Smooth muscle cell (in vitro differentiated cells): ENCODE data around the gene CD59. TPM values are rescaled to one million over a fixed set of nuclear protein-coding genes. Genes with fewer than 3 reads are reported as not detected.

Experiments
- DNase-seq: peaks from one replicate; lab custom pipeline; 2025; ENCODE audit not compliant: unreplicated experiment; lab: John Stamatoyannopoulos, UW
- H2AFZ ChIP-seq: fragments of 200-600 bp; sonication (generic); 2 replicates; pipeline ENCODE4 v1.6.0; 2016; ENCODE audit warnings: antibody characterized with exemption, low read depth, mild to moderate bottlenecking
- H3F3A ChIP-seq: fragments of 200-600 bp; sonication (generic); 2 replicates; pipeline ENCODE4 v1.6.0; 2017; ENCODE audit warnings: antibody characterized with exemption, low read depth
- H3K27ac ChIP-seq: fragments of 200-600 bp; sonication (generic); 2 replicates; pipeline ENCODE4 v1.5.1; 2016; ENCODE audit warnings: low read depth, mild to moderate bottlenecking
- H3K27me3 ChIP-seq: fragments of 200-600 bp; sonication (generic); 2 replicates; pipeline ENCODE4 v1.6.1; 2016; ENCODE audit warnings: low read depth, mild to moderate bottlenecking
- H3K36me3 ChIP-seq: fragments of 200-600 bp; sonication (generic); 2 replicates; pipeline ENCODE4 v1.5.1; 2016; ENCODE audit warnings: low read depth
- H3K4me1 ChIP-seq: fragments of 200-600 bp; sonication (generic); 2 replicates; pipeline ENCODE4 v1.5.1; 2016; ENCODE audit warnings: low read depth
- H3K4me2 ChIP-seq: fragments of 200-600 bp; sonication (generic); 2 replicates; pipeline ENCODE4 v1.6.0; 2016; ENCODE audit warnings: mild to moderate bottlenecking
- H3K4me3 ChIP-seq: fragments of 200-600 bp; sonication (generic); 2 replicates; pipeline ENCODE4 v1.5.1; 2016; ENCODE audit warnings: mild to moderate bottlenecking
- H3K79me2 ChIP-seq: fragments of 200-600 bp; sonication (generic); 2 replicates; pipeline ENCODE4 v1.6.0; 2016; ENCODE audit warnings: low read depth, mild to moderate bottlenecking
- H3K9ac ChIP-seq: fragments of 200-600 bp; sonication (generic); 2 replicates; pipeline ENCODE4 v1.6.0; 2016; ENCODE audit warnings: low read depth
- H3K9me3 ChIP-seq: fragments of 200-600 bp; sonication (generic); replicated peaks from 2 replicates; pipeline ENCODE4 v1.5.1; 2016; ENCODE audit warnings: low read depth
- H4K20me1 ChIP-seq: fragments of 200-600 bp; sonication (generic); 2 replicates; pipeline ENCODE4 v1.6.0; 2016; ENCODE audit warnings: low read depth
- CTCF ChIP-seq: fragments of 200-600 bp; sonication (generic); IDR thresholded peaks from 2 replicates; pipeline ENCODE4 v1.5.1; 2017; ENCODE audit warnings: borderline replicate concordance, mild to moderate bottlenecking, antibody characterized with exemption; ENCODE audit not compliant: insufficient read depth, poor library complexity, severe bottlenecking
- WGBS: methylation state at CpG from one replicate; pipeline ENCODE4 v1.1.7; 2016; ENCODE audit warnings: low lambda C conversion rate; 5-methylcytosine and 5-hydroxymethylcytosine counted together
- polyA plus RNA-seq: library from polyadenylated mRNA; unstranded; fragments of >200 nt; fragmentation: Nextera tagmentation; extraction: Ambion mirVana; gene quantifications from 2 replicates; pipeline ENCODE4 v1.2.1, GENCODE V29; 2016
- total RNA-seq: library from RNA; depleted of rRNA; stranded (reverse); fragments of >200 nt; gene quantifications from 2 replicates; pipeline ENCODE4 v1.2.3, GENCODE V29; 2014

The CD59 gene
- total and polyA plus RNA-seq, 2 experiments from 2014 or later = 291 to 563 TPM

GRCh38 chr11:33667819-33668467, 68.3 kb downstream of the CD59 start:
- no peak overlapping the region for H3K4me3 ChIP-seq
- H3F3A ChIP-seq = no peaks in the 10 kb centered on the region
- H3K4me2 ChIP-seq = no peak overlapping the region
- no peaks in the 10 kb centered on the region for H3K36me3 ChIP-seq
- no peaks in the 10 kb centered on the region for H3K27me3 ChIP-seq
- 94% methylated on average over 18 of the region's 18 CpGs for WGBS
- H4K20me1 ChIP-seq = no peaks in the 10 kb centered on the region
- no peak overlapping the region for H3K9ac ChIP-seq
- H3K27ac ChIP-seq = no peak overlapping the region
- no peak overlapping the region for H2AFZ ChIP-seq
- no peaks in the 10 kb centered on the region for H3K4me1 ChIP-seq
- H3K9me3 ChIP-seq = no peaks in the 10 kb centered on the region
- H3K79me2 ChIP-seq = no peaks in the 10 kb centered on the region
- no peak for TF ChIP-seq CTCF
- no peak for DNase-seq

- no peaks in the 10 kb centered on the region for H3F3A ChIP-seq
- no peak overlapping the region for H3K4me3 ChIP-seq
- no peaks in the 10 kb centered on the region for H3K4me1 ChIP-seq
- H3K36me3 ChIP-seq = no peaks in the 10 kb centered on the region
- no peak overlapping the region for H3K4me2 ChIP-seq
- H3K9me3 ChIP-seq = no peaks in the 10 kb centered on the region
- no peak for TF ChIP-seq CTCF
- H3K27ac ChIP-seq = no peak overlapping the region
- WGBS = 93% methylated on average over 6 of the region's 6 CpGs
- no peaks in the 10 kb centered on the region for H4K20me1 ChIP-seq
- H3K9ac ChIP-seq = no peak overlapping the region
- no peaks in the 10 kb centered on the region for H3K79me2 ChIP-seq
- H3K27me3 ChIP-seq = no peaks in the 10 kb centered on the region
- DNase-seq = no peak
- H2AFZ ChIP-seq = no peak overlapping the region
Measured at GRCh38 chr11:33665350-33666106, 70.7 kb downstream of the CD59 start.

- H3K36me3 ChIP-seq = no peaks in the 10 kb centered on the region
- no peak overlapping the region for H3K4me2 ChIP-seq
- no peaks in the 10 kb centered on the region for H3K9me3 ChIP-seq
- no peak overlapping the region for H2AFZ ChIP-seq
- H3K9ac ChIP-seq = no peak overlapping the region
- H4K20me1 ChIP-seq = no peaks in the 10 kb centered on the region
- H3K79me2 ChIP-seq = no peaks in the 10 kb centered on the region
- WGBS = 77% methylated on average over 4 of the region's 4 CpGs
- no peaks in the 10 kb centered on the region for H3K27me3 ChIP-seq
- DNase-seq = no peak
- H3K4me1 ChIP-seq = no peaks in the 10 kb centered on the region
- no peak overlapping the region for H3K27ac ChIP-seq
- no peak overlapping the region for H3K4me3 ChIP-seq
- no peak for TF ChIP-seq CTCF
- H3F3A ChIP-seq = no peaks in the 10 kb centered on the region
Measured at GRCh38 chr11:33664827-33665226, 71.4 kb downstream of the CD59 start.
